Loucy (cell line): ENCODE measurements around the gene ITIH3.

ENCODE experiments used
- CTCF ChIP-seq: fragments of 200-600 bp; sonication (generic); conservative IDR thresholded peaks from 2 replicates; pipeline ENCODE4 v1.5.1; 2014; ENCODE audit warnings: mild to moderate bottlenecking, antibody characterized with exemption, low read length
- EZH2phosphoT487 ChIP-seq: fragments of 200-600 bp; IDR thresholded peaks from 2 replicates; pipeline ENCODE4 v1.6.1; 2018; ENCODE audit warnings: antibody characterized with exemption, mild to moderate bottlenecking, moderate library complexity, borderline replicate concordance

DNA sequence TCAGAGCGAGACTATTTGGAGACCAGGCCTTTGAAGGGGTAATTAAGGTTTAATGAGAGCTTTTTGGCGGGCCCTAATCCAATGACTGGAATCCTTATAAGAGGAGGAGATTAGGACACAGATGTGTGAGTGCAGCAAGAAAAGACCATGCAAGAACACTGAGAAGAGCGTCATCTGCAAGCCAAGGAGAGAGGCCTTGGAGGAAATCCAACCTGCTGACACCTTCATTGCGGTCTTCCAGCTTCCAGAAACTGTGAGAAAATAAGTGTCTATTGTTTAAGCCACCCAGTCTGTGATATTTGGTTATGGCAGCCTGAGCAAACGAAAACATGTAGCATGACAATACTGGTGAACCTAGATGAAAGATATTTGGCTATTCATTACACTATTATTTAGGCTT lies 63.3 kb downstream of the ITIH3 start:
- no peak for TF ChIP-seq CTCF
- no peak for TF ChIP-seq EZH2phosphoT487
